Effector CD8-positive, alpha-beta T cell (primary cell): ENCODE measurements around the gene CKS1B.
A peak's percentile ranks its signal among the peaks of the same experiment; 100 is the strongest.

Source experiments
- DNase-seq: peaks from one replicate; lab custom pipeline; 2025; lab: John Stamatoyannopoulos, UW

The CKS1B gene

GRCh38 chr1:154945962-154946850 is 28.3 kb upstream of the CKS1B start:
- DNase-seq, result no peak

- DNase-seq, result no peak
Measured at GRCh38 chr1:154948079-154948478, 26.4 kb upstream of the CKS1B start.

DNA sequence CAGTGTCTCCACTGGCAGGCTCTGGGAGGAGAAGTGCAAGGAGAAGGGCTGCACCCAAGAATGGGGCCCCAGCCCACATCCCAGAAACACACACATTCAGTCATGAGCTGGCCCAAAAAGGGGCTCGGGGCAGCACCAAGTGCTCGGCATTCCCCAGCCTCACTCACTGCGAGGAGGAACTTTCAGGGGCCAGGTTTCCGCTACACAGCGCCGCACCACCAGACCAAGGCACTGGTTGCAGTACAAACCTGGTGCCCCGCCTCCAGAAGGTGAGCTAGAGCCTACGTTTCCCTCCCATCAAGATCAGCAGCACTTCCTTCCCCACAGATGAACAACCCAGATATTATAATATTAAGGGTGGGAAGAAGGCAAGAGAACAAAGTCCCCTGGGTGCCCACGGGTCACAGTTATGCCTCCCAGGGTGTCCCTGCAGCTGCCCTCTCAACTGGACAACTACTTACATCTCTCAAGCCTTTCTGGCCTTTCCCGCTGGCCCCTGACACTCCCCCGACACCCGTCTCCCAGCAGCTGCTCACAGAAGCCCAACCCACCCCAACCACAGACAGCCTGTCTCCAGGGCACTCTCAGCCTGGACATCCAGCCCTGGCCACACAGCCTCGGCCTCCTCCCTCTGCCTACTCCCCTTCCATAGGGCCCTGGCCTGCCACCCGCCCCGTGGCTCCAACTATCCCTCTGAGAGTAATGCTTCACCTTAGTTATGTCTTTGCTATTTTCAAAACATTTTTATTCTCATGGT is 22.4 kb upstream of the CKS1B start:
- peak; percentile 47 for DNase-seq

GRCh38 chr1:154952664-154953063 is 21.8 kb upstream of the CKS1B start:
- DNase-seq, result no peak

DNA sequence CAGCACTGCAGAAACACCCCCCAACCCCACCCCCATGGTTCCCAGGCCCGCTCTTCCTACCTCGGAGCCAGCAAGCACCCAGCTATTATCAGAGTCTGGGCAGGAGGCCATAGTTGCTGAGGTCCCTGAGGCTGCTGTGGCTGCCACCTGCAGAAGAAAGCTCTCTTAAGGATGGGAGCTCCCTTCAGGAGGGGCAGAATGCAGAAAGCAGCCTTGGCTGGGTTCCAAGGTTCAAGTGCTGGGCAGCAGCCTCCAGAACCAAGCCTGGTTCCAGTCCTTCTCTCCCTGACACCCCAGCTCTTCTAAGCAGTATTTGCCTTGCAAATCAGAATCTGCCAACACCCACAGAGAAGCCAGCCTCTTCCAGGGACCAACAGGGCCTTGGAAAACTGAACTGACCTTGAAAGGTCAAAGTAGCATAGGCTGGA is 20.9 kb upstream of the CKS1B start:
- DNase-seq, result no peak

DNA sequence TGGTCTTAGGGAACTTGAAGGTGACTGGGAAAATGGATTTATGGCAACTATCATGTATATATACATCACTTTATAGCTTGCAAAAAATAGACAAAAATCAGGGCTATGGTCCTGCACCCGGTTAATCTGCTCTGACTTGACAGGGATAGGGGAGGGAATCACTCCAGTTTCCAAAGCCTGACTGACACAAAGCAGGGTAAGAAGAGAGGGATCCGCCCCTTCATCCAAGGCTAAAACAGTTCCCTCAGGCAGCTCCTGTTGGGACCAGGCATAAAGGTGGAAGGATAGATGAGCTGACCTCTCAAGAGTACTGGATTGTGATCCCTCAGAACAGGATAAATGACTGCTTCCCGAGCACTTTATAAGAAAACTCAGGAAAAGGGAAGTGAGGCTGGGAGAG is 19.9 kb upstream of the CKS1B start:
- DNase-seq, result no peak

GRCh38 chr1:154955039-154955717 is 19.3 kb upstream of the CKS1B start:
- DNase-seq, result peak; percentile 85

- DNase-seq, result peak; percentile 78
Measured at GRCh38 chr1:154955718-154956543, 18.6 kb upstream of the CKS1B start, which contains the start of gene PBXIP1. TSS of gene PBXIP1 (minus strand) at chr1:154956099. CDS start at chr1:154953721, 2,378 bp downstream.

GRCh38 chr1:154956544-154956941 is 17.9 kb upstream of the CKS1B start:
- DNase-seq, result no peak

DNA sequence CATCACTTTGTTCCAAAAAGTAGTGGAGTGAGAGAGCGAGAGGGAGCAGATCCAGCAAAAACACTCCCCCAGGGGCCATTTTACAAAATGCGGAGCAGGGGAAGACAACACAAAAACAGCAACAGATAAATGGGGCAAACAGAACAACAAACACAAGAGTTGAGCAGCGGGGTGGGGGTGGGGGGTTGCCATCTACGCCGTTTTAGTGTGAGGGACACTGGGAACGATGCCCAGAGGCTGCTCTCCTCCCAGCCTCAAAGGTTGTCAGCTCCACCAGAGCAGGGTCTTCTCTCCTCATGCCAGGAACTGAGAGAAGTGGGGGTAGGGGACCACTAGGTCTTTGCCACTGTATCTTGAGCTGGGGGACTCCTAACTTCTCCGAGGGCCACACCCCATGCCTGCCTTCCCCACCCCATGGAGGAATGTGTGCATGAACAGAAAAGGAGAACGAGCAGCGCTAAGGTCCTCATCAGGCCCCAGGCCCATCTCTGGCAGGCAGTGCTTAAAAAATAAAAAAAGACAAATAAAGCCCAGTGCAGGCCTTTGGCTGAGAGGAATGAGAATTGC is 17.3 kb upstream of the CKS1B start:
- no peak for DNase-seq

GRCh38 chr1:154958036-154958435 is 16.4 kb upstream of the CKS1B start:
- DNase-seq, result no peak

DNA sequence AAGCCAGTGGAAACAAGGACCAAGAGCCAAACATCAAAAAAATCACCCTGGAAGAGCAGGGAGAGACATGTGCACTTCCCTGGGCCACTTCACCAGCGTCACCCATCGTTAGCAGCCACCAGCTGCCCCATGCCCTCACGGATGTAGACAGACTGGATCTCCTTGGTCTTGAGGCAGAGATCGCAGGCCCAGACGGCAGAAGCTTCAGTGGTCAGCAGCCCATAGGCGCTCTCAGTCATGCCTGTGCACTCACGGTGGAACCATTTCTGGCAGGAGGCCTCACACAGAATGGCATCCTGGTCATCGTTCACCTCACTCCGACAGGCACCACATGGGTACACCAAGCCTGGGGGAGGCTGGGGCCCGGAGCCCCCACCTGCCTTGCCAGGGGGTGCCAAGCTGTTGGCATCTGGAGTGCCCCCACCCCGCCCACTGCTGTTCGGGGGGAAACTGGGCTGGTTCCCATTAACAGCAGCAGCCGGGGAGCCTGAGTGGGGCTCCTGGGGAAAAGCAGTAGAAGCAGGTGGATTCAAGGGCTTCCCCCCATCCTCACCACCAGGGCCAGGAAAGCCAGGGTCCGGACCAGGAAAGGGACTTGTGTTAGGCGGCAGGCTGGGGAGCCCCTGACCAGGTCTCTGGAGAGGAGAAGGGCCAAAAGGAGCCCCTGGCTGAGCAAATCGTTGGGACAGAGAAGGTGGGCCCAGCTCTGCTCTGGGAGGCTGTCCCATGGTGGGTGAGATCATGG is 15.6 kb upstream of the CKS1B start:
- DNase-seq, result no peak

DNA sequence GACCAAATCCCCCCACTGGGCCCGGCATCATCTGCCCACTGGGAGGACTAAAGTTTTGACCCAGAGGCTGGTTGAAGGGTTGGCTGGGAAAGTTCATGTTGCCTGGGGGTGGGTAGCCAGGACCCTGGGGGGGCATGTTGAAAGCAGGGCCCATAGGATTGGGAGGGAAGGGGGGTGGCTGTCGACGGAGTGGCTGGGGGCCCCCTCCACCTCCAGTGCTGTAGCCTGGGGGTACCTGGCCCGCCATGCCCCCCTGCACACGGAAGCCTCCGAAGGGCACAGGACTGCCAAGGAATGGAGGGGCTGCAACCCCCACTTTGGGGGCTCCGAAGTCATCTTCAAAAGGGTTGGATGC is 15.1 kb upstream of the CKS1B start:
- no peak for DNase-seq

GRCh38 chr1:154960446-154961136 is 13.9 kb upstream of the CKS1B start:
- DNase-seq, result no peak

- peak; percentile 69 for DNase-seq
Measured at GRCh38 chr1:154961207-154962155, 13.0 kb upstream of the CKS1B start, which contains the start of gene PYGO2. TSS of gene PYGO2 (minus strand) at chr1:154961782. CDS start at chr1:154961576, 206 bp downstream.

DNA sequence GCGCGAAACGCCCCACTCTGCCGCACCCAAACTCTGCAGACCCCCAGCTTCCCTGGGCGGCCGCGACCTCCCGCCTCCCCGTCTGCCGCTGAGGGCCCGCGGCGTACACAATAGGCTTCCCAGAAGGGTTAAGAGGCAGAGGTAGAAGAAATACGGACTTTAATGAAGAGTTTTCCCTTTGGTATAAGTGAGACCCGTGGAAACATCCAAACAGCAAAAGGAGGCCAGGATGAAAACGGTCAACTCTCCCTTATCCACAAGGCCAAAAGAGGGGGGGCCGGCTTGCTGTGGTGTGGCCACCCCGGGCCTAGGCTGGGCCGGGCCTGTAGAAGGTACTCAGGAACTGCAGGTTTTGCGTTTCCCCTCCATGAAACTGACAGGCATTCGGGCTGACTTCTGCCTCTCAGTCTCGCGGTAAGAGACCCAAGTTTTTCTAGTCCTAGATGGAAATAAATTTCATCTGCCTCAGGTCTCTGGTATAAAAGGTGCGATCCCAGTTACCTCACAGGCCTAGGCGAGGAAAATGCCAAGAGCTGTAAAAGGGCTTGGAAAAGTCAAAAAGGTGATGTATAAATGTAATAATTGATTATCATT is 12.2 kb upstream of the CKS1B start:
- no peak for DNase-seq

DNA sequence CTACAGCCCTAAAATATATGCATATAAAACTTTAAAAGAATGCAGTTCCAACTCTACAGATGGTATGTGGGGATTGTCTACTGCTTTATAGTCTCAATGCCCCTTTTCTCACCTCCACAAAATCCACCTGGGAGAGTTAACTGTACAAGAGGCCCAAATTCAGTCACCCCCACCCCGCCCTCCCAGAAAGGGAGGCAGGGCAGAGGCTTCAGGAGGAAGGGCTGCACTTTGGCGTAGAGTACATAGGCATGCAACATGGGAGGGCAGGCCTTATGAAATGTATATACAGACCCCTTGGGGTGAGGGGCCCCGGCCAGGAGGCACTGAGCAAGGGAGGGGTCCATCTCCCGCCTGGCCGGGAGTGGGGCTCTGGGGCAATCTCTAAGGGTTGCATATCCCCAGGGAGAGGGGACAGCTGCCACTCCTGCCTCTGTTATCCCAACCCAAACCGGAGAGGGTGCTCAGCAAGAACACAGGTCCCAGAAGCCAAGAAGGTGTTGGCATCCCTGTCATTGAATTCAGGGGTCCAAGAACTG is 11.6 kb upstream of the CKS1B start:
- DNase-seq, result no peak

DNA sequence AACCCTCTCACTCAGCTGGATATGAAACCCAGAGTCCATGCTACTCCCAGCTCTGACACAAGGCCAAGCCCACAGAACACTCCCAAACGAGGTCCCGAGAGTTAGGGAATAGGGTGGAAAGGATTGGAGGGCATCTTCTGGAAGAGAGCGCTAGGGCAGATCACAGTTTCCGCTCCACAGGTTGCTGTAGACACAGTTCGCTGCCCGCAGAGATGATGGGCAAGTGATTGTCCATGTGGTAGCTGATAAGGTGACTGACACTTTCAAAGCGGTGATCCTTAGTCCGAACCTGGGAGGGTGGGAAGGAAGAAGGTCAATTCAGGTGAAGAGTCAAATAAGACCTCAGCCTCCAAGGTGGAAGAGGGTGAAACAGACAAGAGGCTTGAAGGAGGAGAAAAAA is 10.8 kb upstream of the CKS1B start:
- DNase-seq, result no peak
